ENCODE data around the gene COBLL1. TPM values are rescaled to one million over a fixed set of nuclear protein-coding genes. Genes with fewer than 3 reads are reported as not detected.
A peak's percentile ranks its signal among the peaks of the same experiment; 100 is the strongest.
"Not testable (repeated sequence)": the region's sequence is repeated elsewhere in the genome, so short reads cannot be mapped to it uniquely, and the experiment has no call there.

The COBLL1 gene
- total RNA-seq, 1 experiment from 2014 or later, result 0.04 TPM

DNA sequence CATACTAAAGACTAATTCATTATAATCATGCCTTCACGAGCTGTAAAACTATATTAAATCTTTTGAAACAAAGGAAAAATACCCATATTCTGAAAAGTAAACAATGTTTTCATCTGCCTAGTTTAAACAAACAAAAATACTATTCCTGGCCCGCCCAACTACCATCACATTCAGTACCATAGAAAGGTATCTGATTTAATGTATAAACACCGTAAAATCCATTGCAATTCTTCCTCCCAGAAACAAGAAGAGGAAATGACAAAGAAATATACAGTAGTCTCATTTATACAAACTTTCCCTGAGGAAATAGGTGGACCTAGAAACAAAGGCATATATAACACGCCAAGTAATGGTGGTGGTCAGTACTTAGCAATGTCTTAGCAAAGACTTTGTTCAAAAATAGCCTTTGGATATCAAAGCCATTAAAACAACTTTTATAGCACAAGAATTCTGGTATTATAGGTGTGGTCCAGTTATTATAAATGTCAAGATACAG lies 71.2 kb downstream of the COBLL1 start:
- Histone ChIP-seq H3K4me1 (ENCODE audit: low read length) (no peaks in the 10 kb centered on the region), H3K4me2 (ENCODE audit: low read depth, low read length, poor library complexity, severe bottlenecking) (no peak overlapping the region), H3K9ac (ENCODE audit: low read length) (no peak overlapping the region), H3K27ac (ENCODE audit: low read length) (no peak overlapping the region), H3K79me2 (ENCODE audit: low read length) (no peaks in the 10 kb centered on the region), H2AFZ (ENCODE audit: low read length) (no peak overlapping the region), H3K27me3 (ENCODE audit: low read length) (no peaks in the 10 kb centered on the region), H3K36me3 (ENCODE audit: insufficient read depth, low read length) (no peaks in the 10 kb centered on the region), H3K4me3 (ENCODE audit: low read length) (no peak overlapping the region), H3K9me3 (ENCODE audit: low read length) (no peaks in the 10 kb centered on the region), H3K9me2 (replicated peaks; ENCODE audit: insufficient read depth, low read length) (no peaks in the 10 kb centered on the region; the same call in 1 of the 2 replicates), H4K20me1 (ENCODE audit: insufficient read depth, low read depth, low read length) (no peaks in the 10 kb centered on the region)
- no peak for DNase-seq

DNA sequence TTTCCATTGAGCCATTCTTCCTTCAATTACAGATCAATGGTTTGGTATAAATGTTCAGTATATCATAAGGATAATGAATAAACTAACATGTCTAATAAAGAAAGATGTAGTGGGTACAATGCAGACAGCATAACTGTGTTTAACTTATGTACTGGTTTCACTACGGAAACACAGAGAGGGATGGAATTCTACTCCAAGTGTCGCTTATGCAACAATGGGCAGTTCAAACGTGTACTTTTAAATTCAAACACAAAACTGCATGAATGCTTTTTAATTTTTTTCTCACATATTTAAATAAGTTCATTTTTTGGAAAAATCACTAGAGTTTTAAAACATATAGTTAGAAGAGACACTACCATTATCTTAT lies 74.7 kb downstream of the COBLL1 start:
- Histone ChIP-seq H3K79me2 (ENCODE audit: low read length) (no peaks in the 10 kb centered on the region), H3K4me2 (ENCODE audit: low read depth, low read length, poor library complexity, severe bottlenecking) (no peak overlapping the region), H3K27me3 (ENCODE audit: low read length) (no peaks in the 10 kb centered on the region), H4K20me1 (ENCODE audit: insufficient read depth, low read depth, low read length) (no peaks in the 10 kb centered on the region), H3K9ac (ENCODE audit: low read length) (no peak overlapping the region), H3K4me1 (ENCODE audit: low read length) (no peaks in the 10 kb centered on the region), H3K36me3 (ENCODE audit: insufficient read depth, low read length) (no peaks in the 10 kb centered on the region), H3K27ac (ENCODE audit: low read length) (no peak overlapping the region), H2AFZ (ENCODE audit: low read length) (no peak overlapping the region), H3K9me2 (replicated peaks; ENCODE audit: insufficient read depth, low read length) (no peaks in the 10 kb centered on the region; the same call in 1 of the 2 replicates), H3K9me3 (ENCODE audit: low read length) (no peaks in the 10 kb centered on the region), H3K4me3 (ENCODE audit: low read length) (no peak overlapping the region)
- no peak for DNase-seq

DNA sequence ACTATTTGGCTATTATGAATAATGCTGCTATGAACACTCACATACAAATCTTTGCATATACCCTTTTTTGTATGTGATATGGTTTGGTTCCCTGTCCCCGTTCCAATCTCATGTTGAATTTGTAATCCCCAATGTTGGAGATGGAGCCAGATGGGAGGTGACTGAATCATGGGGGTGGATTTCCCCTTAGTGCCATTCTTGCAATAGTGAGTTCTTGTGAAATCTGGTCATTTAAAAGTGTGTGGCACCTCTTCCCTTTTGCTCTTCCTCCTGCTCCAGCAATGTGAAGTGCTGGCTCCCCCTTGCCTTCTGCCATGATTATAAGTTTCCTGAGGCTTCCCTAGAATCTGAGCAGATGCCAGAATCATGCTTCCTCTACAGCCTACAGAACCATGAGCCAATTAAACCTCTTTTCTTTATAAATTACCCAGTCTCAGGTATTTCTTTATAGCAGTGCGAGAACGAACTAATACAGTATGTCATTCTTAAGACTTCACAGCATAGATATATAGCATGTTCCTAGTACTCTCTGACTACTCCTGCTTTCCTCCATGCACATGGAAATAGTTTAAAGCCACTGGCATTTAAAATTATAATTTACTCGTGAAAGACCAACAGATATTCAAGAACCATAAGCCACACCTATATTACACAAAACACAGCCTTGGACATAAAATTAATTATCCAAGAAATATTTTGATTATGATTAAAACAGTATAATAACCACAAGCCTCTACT lies 75.2 kb downstream of the COBLL1 start:
- no peaks in the 10 kb centered on the region for H3K9me3 ChIP-seq (ENCODE audit: low read length)
- H3K4me1 ChIP-seq (ENCODE audit: low read length), result no peaks in the 10 kb centered on the region
- no peak overlapping the region for H3K27ac ChIP-seq (ENCODE audit: low read length)
- H4K20me1 ChIP-seq (ENCODE audit: insufficient read depth, low read depth, low read length), result no peaks in the 10 kb centered on the region
- H3K36me3 ChIP-seq (ENCODE audit: insufficient read depth, low read length), result no peaks in the 10 kb centered on the region
- no peak overlapping the region for H3K9ac ChIP-seq (ENCODE audit: low read length)
- DNase-seq, result no peak
- no peaks in the 10 kb centered on the region; the same call in 1 of the 2 replicates for H3K9me2 ChIP-seq (replicated peaks; ENCODE audit: insufficient read depth, low read length)
- no peak overlapping the region for H3K4me2 ChIP-seq (ENCODE audit: low read depth, low read length, poor library complexity, severe bottlenecking)
- no peaks in the 10 kb centered on the region for H3K79me2 ChIP-seq (ENCODE audit: low read length)
- no peaks in the 10 kb centered on the region for H3K27me3 ChIP-seq (ENCODE audit: low read length)
- no peak overlapping the region for H3K4me3 ChIP-seq (ENCODE audit: low read length)
- H2AFZ ChIP-seq (ENCODE audit: low read length), result no peak overlapping the region

DNA sequence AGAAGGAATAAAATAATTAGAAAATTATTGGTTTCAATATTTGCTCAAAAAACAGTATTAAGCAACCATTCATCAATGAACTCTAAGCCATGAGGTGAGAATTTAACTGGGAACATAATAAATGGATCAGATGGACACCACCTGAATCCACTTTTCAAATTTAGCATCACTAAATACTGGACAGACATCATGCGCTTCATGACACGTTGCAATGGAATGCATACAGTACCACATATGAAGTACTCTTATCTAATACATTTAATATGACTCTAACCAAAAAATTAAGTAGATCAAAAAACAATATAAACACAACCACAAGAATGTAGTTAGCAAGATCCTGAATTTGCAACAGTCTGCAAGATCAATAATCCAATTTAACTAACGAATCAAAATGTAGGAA lies 76.6 kb downstream of the COBLL1 start:
- H3K27me3 ChIP-seq (ENCODE audit: low read length), result 0 out of 2 replicates have a peak, but pooled peaks cover 2% of the 10 kb centered on the region
- no peaks in the 10 kb centered on the region; the same call in 1 of the 2 replicates for H3K9me2 ChIP-seq (replicated peaks; ENCODE audit: insufficient read depth, low read length)
- H3K9ac ChIP-seq (ENCODE audit: low read length), result no peak overlapping the region
- H3K79me2 ChIP-seq (ENCODE audit: low read length), result no peaks in the 10 kb centered on the region
- no peak overlapping the region for H3K4me2 ChIP-seq (ENCODE audit: low read depth, low read length, poor library complexity, severe bottlenecking)
- no peak overlapping the region for H2AFZ ChIP-seq (ENCODE audit: low read length)
- H4K20me1 ChIP-seq (ENCODE audit: insufficient read depth, low read depth, low read length), result no peaks in the 10 kb centered on the region
- no peak overlapping the region for H3K27ac ChIP-seq (ENCODE audit: low read length)
- DNase-seq, result no peak
- H3K4me1 ChIP-seq (ENCODE audit: low read length), result no peaks in the 10 kb centered on the region
- no peak overlapping the region for H3K4me3 ChIP-seq (ENCODE audit: low read length)
- H3K36me3 ChIP-seq (ENCODE audit: insufficient read depth, low read length), result no peaks in the 10 kb centered on the region
- no peaks in the 10 kb centered on the region for H3K9me3 ChIP-seq (ENCODE audit: low read length)

DNA sequence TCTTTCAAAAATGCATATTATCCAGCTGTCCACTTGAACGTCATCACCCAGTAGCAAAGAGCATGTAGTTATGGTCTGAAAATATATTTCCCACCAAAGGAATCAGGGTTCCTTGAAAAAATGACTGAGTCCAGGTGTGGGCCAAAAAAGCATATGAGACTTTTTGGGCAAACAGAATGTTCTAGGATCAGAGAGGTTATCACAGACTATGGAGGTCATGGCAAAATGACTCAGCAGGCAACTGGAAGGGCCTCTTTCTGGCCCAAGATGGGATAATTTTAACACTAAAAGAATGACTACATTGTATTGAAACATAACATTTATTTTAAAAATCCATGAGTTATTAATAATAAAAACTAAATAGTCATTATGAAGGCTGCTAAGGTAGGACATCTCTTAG lies 77.1 kb downstream of the COBLL1 start:
- no peaks in the 10 kb centered on the region for H3K9me3 ChIP-seq (ENCODE audit: low read length)
- no peak overlapping the region for H3K4me2 ChIP-seq (ENCODE audit: low read depth, low read length, poor library complexity, severe bottlenecking)
- H3K4me1 ChIP-seq (ENCODE audit: low read length), result no peaks in the 10 kb centered on the region
- no peaks in the 10 kb centered on the region for H4K20me1 ChIP-seq (ENCODE audit: insufficient read depth, low read depth, low read length)
- H3K36me3 ChIP-seq (ENCODE audit: insufficient read depth, low read length), result no peaks in the 10 kb centered on the region
- no peak overlapping the region for H2AFZ ChIP-seq (ENCODE audit: low read length)
- H3K4me3 ChIP-seq (ENCODE audit: low read length), result no peak overlapping the region
- no peak overlapping the region for H3K9ac ChIP-seq (ENCODE audit: low read length)
- H3K27ac ChIP-seq (ENCODE audit: low read length), result no peak overlapping the region
- no peaks in the 10 kb centered on the region; the same call in 1 of the 2 replicates for H3K9me2 ChIP-seq (replicated peaks; ENCODE audit: insufficient read depth, low read length)
- no peak for DNase-seq
- no peaks in the 10 kb centered on the region for H3K79me2 ChIP-seq (ENCODE audit: low read length)
- 0 out of 2 replicates have a peak, but pooled peaks cover 4% of the 10 kb centered on the region for H3K27me3 ChIP-seq (ENCODE audit: low read length)

DNA sequence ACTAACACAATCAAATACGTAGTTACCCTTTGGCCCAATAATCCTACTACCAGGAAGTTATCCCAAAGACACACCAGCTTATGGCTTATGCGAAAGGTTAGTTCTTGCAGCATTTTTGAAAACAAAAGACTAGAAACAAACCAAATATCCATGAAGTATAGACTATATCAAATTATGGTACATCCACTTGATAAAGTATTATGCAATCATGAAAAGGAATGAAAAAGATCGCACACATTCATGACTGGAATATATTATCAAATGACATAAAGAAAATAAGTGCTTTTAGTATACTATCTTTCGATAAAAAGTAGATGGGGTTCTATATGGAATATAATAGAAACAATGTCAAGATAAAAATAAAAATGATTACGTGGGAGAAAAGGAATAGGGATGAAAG lies 78.2 kb downstream of the COBLL1 start:
- Histone ChIP-seq H3K9me2 (replicated peaks; ENCODE audit: insufficient read depth, low read length) (no peaks in the 10 kb centered on the region; the same call in 1 of the 2 replicates), H3K4me2 (ENCODE audit: low read depth, low read length, poor library complexity, severe bottlenecking) (no peak overlapping the region), H3K27me3 (ENCODE audit: low read length) (0 out of 2 replicates have a peak, but pooled peaks cover 4% of the 10 kb centered on the region), H3K4me3 (ENCODE audit: low read length) (no peak overlapping the region), H3K79me2 (ENCODE audit: low read length) (no peaks in the 10 kb centered on the region), H3K9ac (ENCODE audit: low read length) (no peak overlapping the region), H3K36me3 (ENCODE audit: insufficient read depth, low read length) (no peaks in the 10 kb centered on the region), H3K27ac (ENCODE audit: low read length) (no peak overlapping the region), H3K9me3 (ENCODE audit: low read length) (no peaks in the 10 kb centered on the region), H2AFZ (ENCODE audit: low read length) (no peak overlapping the region), H3K4me1 (ENCODE audit: low read length) (no peaks in the 10 kb centered on the region), H4K20me1 (ENCODE audit: insufficient read depth, low read depth, low read length) (no peaks in the 10 kb centered on the region)
- no peak for DNase-seq

DNA sequence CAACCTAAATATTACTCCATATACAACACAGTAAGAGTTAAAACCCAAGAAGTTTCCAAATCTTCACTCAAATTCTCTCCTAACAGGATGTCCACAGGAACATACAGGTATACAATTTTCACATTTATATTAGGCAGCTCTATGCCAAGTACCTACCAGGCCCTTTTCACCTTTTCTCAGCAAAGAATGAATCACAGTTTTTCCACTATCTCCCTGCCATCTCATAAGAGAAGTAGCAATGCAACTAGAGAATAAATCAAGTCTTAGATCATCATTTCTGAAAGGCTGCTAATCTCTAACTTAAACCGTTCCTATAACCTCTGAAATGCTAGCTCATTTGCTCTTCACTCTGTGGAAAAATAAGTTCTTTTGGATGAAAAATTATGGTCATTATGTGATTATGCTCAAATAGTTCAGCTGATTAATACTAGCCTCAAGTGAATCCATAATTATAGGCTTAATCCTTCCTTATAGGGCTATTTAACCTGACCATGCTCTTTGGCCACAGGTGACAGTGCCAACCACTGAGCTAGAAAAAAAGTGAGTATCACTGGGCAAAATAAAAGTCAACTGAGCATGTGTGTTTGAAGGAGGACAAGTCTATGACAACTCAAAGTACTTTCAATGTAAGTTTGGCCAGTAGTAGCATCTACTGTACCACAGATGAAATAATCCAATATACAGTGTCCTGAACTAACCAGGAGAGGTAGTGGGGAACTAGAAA lies 79.7 kb downstream of the COBLL1 start:
- H3K4me3 ChIP-seq (ENCODE audit: low read length), result no peak overlapping the region
- no peak overlapping the region for H3K4me2 ChIP-seq (ENCODE audit: low read depth, low read length, poor library complexity, severe bottlenecking)
- no peaks in the 10 kb centered on the region for H3K36me3 ChIP-seq (ENCODE audit: insufficient read depth, low read length)
- no peak overlapping the region for H2AFZ ChIP-seq (ENCODE audit: low read length)
- no peak overlapping the region for H3K9ac ChIP-seq (ENCODE audit: low read length)
- no peaks in the 10 kb centered on the region; the same call in 1 of the 2 replicates for H3K9me2 ChIP-seq (replicated peaks; ENCODE audit: insufficient read depth, low read length)
- no peak overlapping the region for H3K27ac ChIP-seq (ENCODE audit: low read length)
- H3K27me3 ChIP-seq (ENCODE audit: low read length), result 0 out of 2 replicates have a peak, but pooled peaks cover 4% of the 10 kb centered on the region
- no peaks in the 10 kb centered on the region for H4K20me1 ChIP-seq (ENCODE audit: insufficient read depth, low read depth, low read length)
- H3K79me2 ChIP-seq (ENCODE audit: low read length), result no peaks in the 10 kb centered on the region
- no peaks in the 10 kb centered on the region for H3K9me3 ChIP-seq (ENCODE audit: low read length)
- no peak for DNase-seq
- no peaks in the 10 kb centered on the region for H3K4me1 ChIP-seq (ENCODE audit: low read length)

DNA sequence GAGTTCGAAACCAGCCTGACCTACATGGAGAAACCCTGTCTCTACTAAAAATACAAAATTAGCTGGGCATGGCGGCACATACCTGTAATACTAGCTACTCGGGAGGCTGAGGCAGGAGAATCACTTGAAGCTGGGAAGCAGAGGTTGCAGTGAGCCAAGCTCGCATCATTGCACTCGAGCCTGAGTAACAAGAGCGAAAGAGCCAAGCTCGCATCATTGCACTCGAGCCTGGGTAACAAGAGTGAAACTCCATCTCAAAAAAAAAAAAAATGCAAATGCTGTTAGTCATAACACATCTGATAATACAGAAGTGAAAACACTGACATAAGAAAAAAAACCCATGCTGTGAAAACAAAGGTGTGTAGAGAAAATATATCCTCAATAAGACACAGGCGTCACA lies 80.4 kb downstream of the COBLL1 start:
- not testable (repeated sequence) for H3K9me3 ChIP-seq (ENCODE audit: low read length); H3K4me1 ChIP-seq (ENCODE audit: low read length); H4K20me1 ChIP-seq (ENCODE audit: insufficient read depth, low read depth, low read length); H3K36me3 ChIP-seq (ENCODE audit: insufficient read depth, low read length); H3K4me2 ChIP-seq (ENCODE audit: low read depth, low read length, poor library complexity, severe bottlenecking); H3K27me3 ChIP-seq (ENCODE audit: low read length); H3K9ac ChIP-seq (ENCODE audit: low read length); H3K9me2 ChIP-seq (replicated peaks; ENCODE audit: insufficient read depth, low read length); H2AFZ ChIP-seq (ENCODE audit: low read length); H3K79me2 ChIP-seq (ENCODE audit: low read length); H3K4me3 ChIP-seq (ENCODE audit: low read length); H3K27ac ChIP-seq (ENCODE audit: low read length)
- peak; percentile 44 for DNase-seq
